CD14-positive monocyte (primary cell): ENCODE data around the gene UNC5A. TPM values are rescaled to one million over a fixed set of nuclear protein-coding genes. Genes with fewer than 3 reads are reported as not detected.

Experiments used
- DNase-seq, 3 donors: peaks; one replicate each; pipeline ENCODE4 v3.0.0-alpha.2; 2011 to 2022
- H2AFZ ChIP-seq: 2 replicates; pipeline ENCODE4 v1.6.0; 2012; ENCODE audit warnings: mild to moderate bottlenecking, low read depth, low read length, inconsistent platforms; ENCODE audit not compliant: insufficient read depth, poor library complexity, severe bottlenecking
- H3K27ac ChIP-seq, 2 donors: 1 replicate in 1 of 2; 2 replicates in 1 of 2; pipeline ENCODE4 v1.5.1; 2012 to 2013; ENCODE audit warnings: low read length in 2 of 2, control low read depth in 1 of 2, inconsistent platforms in 1 of 2, low read depth in 1 of 2, mild to moderate bottlenecking in 1 of 2
- H3K27me3 ChIP-seq, 2 donors: one replicate each; pipeline versions ENCODE4 v1.6.0 to v1.6.1; 2011 to 2013; ENCODE audit warnings: low read length in 2 of 2; ENCODE audit not compliant: control insufficient read depth in 2 of 2, insufficient read depth in 2 of 2
- H3K36me3 ChIP-seq, 2 donors: replicated peaks in 1 of 2; 1 replicate in 1 of 2; 2 replicates in 1 of 2; pipeline versions ENCODE4 v1.5.1 to v1.6.1; 2012 to 2013; ENCODE audit warnings: low read length in 2 of 2, control low read depth in 1 of 2, inconsistent platforms in 1 of 2, mild to moderate bottlenecking in 1 of 2; ENCODE audit not compliant: insufficient read depth in 2 of 2, control insufficient read depth in 1 of 2
- H3K4me1 ChIP-seq, 2 donors: 1 replicate in 1 of 2; 2 replicates in 1 of 2; pipeline versions ENCODE4 v1.5.1 to v1.6.1; 2012 to 2013; ENCODE audit warnings: low read length in 2 of 2, control low read depth in 1 of 2, inconsistent platforms in 1 of 2, mild to moderate bottlenecking in 1 of 2, moderate library complexity in 1 of 2; ENCODE audit not compliant: insufficient read depth in 2 of 2, control insufficient read depth in 1 of 2
- H3K4me2 ChIP-seq: replicated peaks from 2 replicates; pipeline ENCODE3; 2012; ENCODE audit warnings: low read length, moderate library complexity, mild to moderate bottlenecking; ENCODE audit not compliant: poor library complexity, severe bottlenecking; ENCODE audit errors: extremely low read depth
- H3K4me3 ChIP-seq, 3 experiments: fragments of 200-600 bp in 1 of 3; sonication (generic) in 1 of 3; replicated peaks in 1 of 3; 1 replicate in 2 of 3; 2 replicates in 1 of 3; pipeline ENCODE4 v1.5.1; 2011 to 2013; ENCODE audit warnings: low read length in 3 of 3, mild to moderate bottlenecking in 3 of 3, control low read depth in 2 of 3, low read depth in 2 of 3, inconsistent platforms in 1 of 3, moderate library complexity in 1 of 3
- H3K79me2 ChIP-seq: 2 replicates; pipeline ENCODE4 v1.6.0; 2012; ENCODE audit warnings: mild to moderate bottlenecking, control low read depth, inconsistent platforms, low read length, moderate library complexity; ENCODE audit not compliant: insufficient read depth
- H3K9ac ChIP-seq: 2 replicates; pipeline ENCODE4 v1.6.0; 2017; ENCODE audit warnings: low read length, mild to moderate bottlenecking; ENCODE audit not compliant: insufficient read depth, poor library complexity, severe bottlenecking
- H3K9me3 ChIP-seq, 2 donors: replicated peaks in 1 of 2; 1 replicate in 1 of 2; 2 replicates in 1 of 2; pipeline versions ENCODE4 v1.5.1 to v1.6.1; 2012 to 2013; ENCODE audit warnings: low read length in 2 of 2, control low read depth in 1 of 2; ENCODE audit not compliant: control insufficient read depth in 1 of 2, insufficient read depth in 1 of 2
- H4K20me1 ChIP-seq: 2 replicates; pipeline ENCODE4 v1.6.0; 2012; ENCODE audit warnings: mild to moderate bottlenecking, low read length, control low read depth, moderate library complexity; ENCODE audit not compliant: insufficient read depth
- H3K27ac Mint-ChIP-seq, 7 donors: one replicate each; pipeline ENCODE4 v1.8.0; 2020; ENCODE audit warnings: mild to moderate bottlenecking in 7 of 7, mixed read lengths in 7 of 7, moderate library complexity in 6 of 7, inconsistent platforms in 2 of 7
- H3K27me3 Mint-ChIP-seq, 3 donors: one replicate each; pipeline ENCODE4 v1.8.0; 2021 to 2022; ENCODE audit warnings: low read depth in 3 of 3, mild to moderate bottlenecking in 3 of 3, mixed read lengths in 3 of 3, moderate library complexity in 3 of 3, inconsistent platforms in 1 of 3
- H3K36me3 Mint-ChIP-seq, 2 donors: one replicate each; pipeline ENCODE4 v1.8.0; 2020; ENCODE audit warnings: mixed read lengths in 2 of 2, inconsistent platforms in 1 of 2, mild to moderate bottlenecking in 1 of 2
- H3K4me1 Mint-ChIP-seq: one replicate; pipeline ENCODE4 v1.8.0; 2020; ENCODE audit warnings: mild to moderate bottlenecking, mixed read lengths
- H3K4me3 Mint-ChIP-seq, 2 donors: one replicate each; pipeline ENCODE4 v1.8.0; 2020; ENCODE audit warnings: mild to moderate bottlenecking in 2 of 2, mixed read lengths in 2 of 2, moderate library complexity in 1 of 2
- H3K9me3 Mint-ChIP-seq, 7 donors: one replicate each; pipeline ENCODE4 v1.8.0; 2020 to 2022; ENCODE audit warnings: mixed read lengths in 7 of 7, mild to moderate bottlenecking in 6 of 7, moderate library complexity in 6 of 7, inconsistent platforms in 2 of 7
- CTCF ChIP-seq: fragments of 200-600 bp; IDR thresholded peaks from one replicate; pipeline ENCODE4 v1.8.0; 2022; ENCODE audit warnings: antibody characterized with exemption, mild to moderate bottlenecking
- WGBS: methylation state at CpG from one replicate; pipeline ENCODE4 v1.1.5; 2013; ENCODE audit warnings: missing lambda C conversion rate; ENCODE audit not compliant: insufficient coverage; 5-methylcytosine and 5-hydroxymethylcytosine counted together
- intact Hi-C, 2 donors: fragments of 100-400 bp; cut with micrococcal nuclease; formaldehyde crosslinking; loops; one replicate each; pipeline versions ENCODE4 v1.15.0 to v1.15.1; 2023
- polyA plus RNA-seq, 3 donors: library from polyadenylated mRNA; depleted of rRNA in 1 of 3; unstranded in 2 of 3; stranded (reverse) in 1 of 3; fragments of 300-500 nt in 2 of 3; fragments of >200 nt in 1 of 3; fragmentation: Illumina TruSeq in 2 of 3; gene quantifications; 1 replicate in 2 of 3; 2 replicates in 1 of 3; pipeline ENCODE4 v1.2.3, GENCODE V29; 2012 to 2021

UNC5A gene
- polyA plus RNA-seq, 3 donors = 0.03 to 0.07 TPM; not detected in 1

GRCh38 chr5:176863765-176864098 is 53.4 kb downstream of the UNC5A start:
- DNase-seq = no peak
- H3K4me1 ChIP-seq = no peaks in the 10 kb centered on the region
- H3K79me2 ChIP-seq = no peaks in the 10 kb centered on the region
- H3K27me3 ChIP-seq = peaks cover 6 to 62% of the 10 kb centered on the region in 2 donors
- H3K9ac ChIP-seq = no peak overlapping the region
- Mint-ChIP-seq H3K4me1 (peaks cover 4% of the 10 kb centered on the region), H3K4me3 (peak overlapping the region in 1 of 2 donors; percentile 31), H3K36me3 (no peaks in the 10 kb centered on the region), H3K27ac (no peak overlapping the region), H3K9me3 (peaks cover 0 to 11% (median 3%) of the 10 kb centered on the region in 7 donors), H3K27me3 (peaks cover 48 to 64% (median 49%) of the 10 kb centered on the region in 3 donors)
- H3K4me2 ChIP-seq = no peak overlapping the region
- H4K20me1 ChIP-seq = no peaks in the 10 kb centered on the region
- H3K36me3 ChIP-seq = no peaks in the 10 kb centered on the region
- TF ChIP-seq CTCF = no peak
- 34% methylated on average over 5 of the region's 5 CpGs for whole genome bisulfite sequencing
- no peak overlapping the region for H3K4me3 ChIP-seq
- no peak overlapping the region for H2AFZ ChIP-seq
- intact Hi-C loops = no loop called here
- H3K9me3 ChIP-seq = no peaks in the 10 kb centered on the region
- H3K27ac ChIP-seq = no peak overlapping the region

DNA sequence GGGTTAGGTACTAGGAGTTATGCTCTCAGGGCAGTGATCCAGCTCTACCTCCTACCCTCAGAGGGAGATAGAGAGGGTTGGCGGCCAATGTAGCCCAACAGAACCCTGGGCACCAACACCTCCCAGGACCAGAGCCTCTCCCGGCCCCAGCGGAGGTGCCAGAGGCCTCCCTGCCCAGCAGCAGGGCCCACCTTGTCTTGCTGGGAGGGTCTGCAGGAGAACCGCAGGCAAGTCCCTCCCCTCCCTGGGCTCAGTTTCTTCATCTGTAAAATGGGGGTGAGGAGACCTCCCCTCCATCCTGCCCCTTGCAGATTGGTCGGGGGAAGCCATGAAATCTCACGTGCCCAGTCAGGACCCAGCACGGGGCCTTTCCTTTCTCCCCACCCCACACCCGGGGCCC is 54.4 kb downstream of the UNC5A start:
- no peak overlapping the region for H3K9ac ChIP-seq
- Mint-ChIP-seq H3K27ac (no peak overlapping the region), H3K4me3 (peak overlapping the region in 1 of 2 donors; percentile 57), H3K36me3 (no peaks in the 10 kb centered on the region), H3K27me3 (peaks cover 48 to 69% (median 49%) of the 10 kb centered on the region in 3 donors), H3K4me1 (peaks cover 4% of the 10 kb centered on the region), H3K9me3 (peaks cover 0 to 15% (median 3%) of the 10 kb centered on the region in 7 donors)
- WGBS = 93% methylated on average over 3 of the region's 8 CpGs
- no peak overlapping the region for H3K4me3 ChIP-seq
- peaks cover 6 to 68% of the 10 kb centered on the region in 2 donors for H3K27me3 ChIP-seq
- no peak overlapping the region for H2AFZ ChIP-seq
- no peak for TF ChIP-seq CTCF
- H3K4me1 ChIP-seq = no peaks in the 10 kb centered on the region
- H3K9me3 ChIP-seq = peaks cover 0 to 4% of the 10 kb centered on the region in 2 donors
- H3K4me2 ChIP-seq = no peak overlapping the region
- no peaks in the 10 kb centered on the region for H4K20me1 ChIP-seq
- DNase-seq = no peak
- no peaks in the 10 kb centered on the region for H3K79me2 ChIP-seq
- H3K36me3 ChIP-seq = no peaks in the 10 kb centered on the region
- intact Hi-C loops = no loop called here
- H3K27ac ChIP-seq = no peak overlapping the region
